ENCODE results near the gene LARP4B.

DNA sequence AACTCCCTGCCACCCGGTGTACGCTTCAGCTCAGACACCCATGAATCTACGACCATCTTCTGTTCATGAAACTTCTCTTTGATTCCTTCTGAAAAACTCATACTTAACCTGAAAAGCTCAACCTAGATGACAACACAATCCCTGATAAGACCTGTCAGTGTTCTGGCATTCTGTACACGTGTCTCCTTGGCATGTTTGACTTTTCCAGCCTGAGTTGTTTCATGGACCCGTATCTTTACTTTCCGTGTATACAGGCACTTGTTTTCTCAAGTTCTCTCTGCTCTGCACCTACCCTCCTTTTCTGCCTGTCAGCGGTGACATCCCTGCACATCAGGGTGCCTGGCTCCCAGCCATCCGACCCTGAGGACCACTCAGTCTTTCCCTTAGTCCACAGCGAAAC lies 103.3 kb downstream of the LARP4B start:
- TF ChIP-seq, protein P1, sequence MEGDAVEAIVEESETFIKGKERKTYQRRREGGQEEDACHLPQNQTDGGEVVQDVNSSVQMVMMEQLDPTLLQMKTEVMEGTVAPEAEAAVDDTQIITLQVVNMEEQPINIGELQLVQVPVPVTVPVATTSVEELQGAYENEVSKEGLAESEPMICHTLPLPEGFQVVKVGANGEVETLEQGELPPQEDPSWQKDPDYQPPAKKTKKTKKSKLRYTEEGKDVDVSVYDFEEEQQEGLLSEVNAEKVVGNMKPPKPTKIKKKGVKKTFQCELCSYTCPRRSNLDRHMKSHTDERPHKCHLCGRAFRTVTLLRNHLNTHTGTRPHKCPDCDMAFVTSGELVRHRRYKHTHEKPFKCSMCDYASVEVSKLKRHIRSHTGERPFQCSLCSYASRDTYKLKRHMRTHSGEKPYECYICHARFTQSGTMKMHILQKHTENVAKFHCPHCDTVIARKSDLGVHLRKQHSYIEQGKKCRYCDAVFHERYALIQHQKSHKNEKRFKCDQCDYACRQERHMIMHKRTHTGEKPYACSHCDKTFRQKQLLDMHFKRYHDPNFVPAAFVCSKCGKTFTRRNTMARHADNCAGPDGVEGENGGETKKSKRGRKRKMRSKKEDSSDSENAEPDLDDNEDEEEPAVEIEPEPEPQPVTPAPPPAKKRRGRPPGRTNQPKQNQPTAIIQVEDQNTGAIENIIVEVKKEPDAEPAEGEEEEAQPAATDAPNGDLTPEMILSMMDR (IDR thresholded peaks at IDR 0.05) = no peak
- TF ChIP-seq EZH2 (IDR thresholded peaks at IDR 0.05; ENCODE audit: borderline replicate concordance, insufficient read depth, low read depth, low read length, poor library complexity, severe bottlenecking) = no peak

Data from B cell (primary cell).